Spinal cord (tissue), 4 donors: ENCODE data around the gene SRF. TPM values are rescaled to one million over a fixed set of nuclear protein-coding genes. Genes with fewer than 3 reads are reported as not detected.

Experiments used
- polyA plus RNA-seq, 2 donors: library from polyadenylated mRNA; unstranded; fragments of 120-200 nt; gene quantifications; one replicate each; pipeline ENCODE4 v1.2.1, GENCODE V29; 2013; ENCODE audit not compliant: insufficient read length in 2 of 2
- total RNA-seq, 2 donors: library from RNA; depleted of rRNA in 1 of 2; stranded (reverse); fragments of 120-200 nt in 1 of 2; fragments of >200 nt in 1 of 2; gene quantifications; one replicate each; pipeline versions ENCODE4 v1.2.3 to v1.2.4, GENCODE V29; 2013 to 2014

Gene SRF
- total and polyA plus RNA-seq, 4 donors: 6.8 to 21.7 (median 18.9) TPM

Other genes starting within 250 kb of the SRF start
- gene CNPY3, start 241.8 kb upstream of the SRF start, total RNA-seq: 10 to 100 TPM; 20.5 to 35.3 TPM
- gene CNPY3, start 241.8 kb upstream of the SRF start, polyA plus RNA-seq: 10 to 100 TPM; 51.0 to 60.3 TPM
- gene GNMT, start 210.5 kb upstream of the SRF start, total RNA-seq: under 1 TPM; 0.20 to 0.99 TPM
- gene GNMT, start 210.5 kb upstream of the SRF start, polyA plus RNA-seq: 1 to 10 TPM; 2.6 to 5.1 TPM
- gene PEX6, start 192.1 kb upstream of the SRF start, total RNA-seq: 10 to 100 TPM; 17.7 to 21.1 TPM
- gene PEX6, start 192.1 kb upstream of the SRF start, polyA plus RNA-seq: 10 to 100 TPM; 26.7 to 29.5 TPM
- 10 to 100 TPM; 42.9 to 56.6 TPM for gene PPP2R5D, start 186.7 kb upstream of the SRF start, total RNA-seq
- gene PPP2R5D, start 186.7 kb upstream of the SRF start, polyA plus RNA-seq: 10 to 100 TPM; 80.3 to 86.8 TPM
- gene MEA1, start 157.3 kb upstream of the SRF start, total RNA-seq: 100 to 1,000 TPM in 1 of 2 donors, 10 to 100 TPM in 1; 31.5 to 106 TPM
- 100 to 1,000 TPM; 105 to 109 TPM for gene MEA1, start 157.3 kb upstream of the SRF start, polyA plus RNA-seq
- 100 to 1,000 TPM; 106 to 121 TPM for gene KLHDC3, start 157.0 kb upstream of the SRF start, total RNA-seq
- 100 to 1,000 TPM; 133 to 136 TPM for gene KLHDC3, start 157.0 kb upstream of the SRF start, polyA plus RNA-seq
- 10 to 100 TPM; 51.8 to 71.2 TPM for gene RRP36, start 149.6 kb upstream of the SRF start, total RNA-seq
- gene RRP36, start 149.6 kb upstream of the SRF start, polyA plus RNA-seq: 10 to 100 TPM; 71.7 to 74.4 TPM
- gene CUL7, start 117.4 kb upstream of the SRF start, total RNA-seq: 10 to 100 TPM; 15.2 to 36.1 TPM
- 10 to 100 TPM; 21.1 to 24.4 TPM for gene CUL7, start 117.4 kb upstream of the SRF start, polyA plus RNA-seq
- gene MRPL2, start 111.8 kb upstream of the SRF start, total RNA-seq: 10 to 100 TPM; 11.8 to 29.7 TPM
- 10 to 100 TPM; 50.3 to 57.1 TPM for gene MRPL2, start 111.8 kb upstream of the SRF start, polyA plus RNA-seq
- gene KLC4, start 111.6 kb upstream of the SRF start, total RNA-seq: 10 to 100 TPM; 23.4 to 49.9 TPM
- gene KLC4, start 111.6 kb upstream of the SRF start, polyA plus RNA-seq: 10 to 100 TPM; 42.8 to 77.4 TPM
- gene PTK7, start 95.0 kb upstream of the SRF start, total RNA-seq: 100 to 1,000 TPM in 1 of 2 donors, 10 to 100 TPM in 1; 43.7 to 126 TPM
- 10 to 100 TPM; 61.9 to 89.6 TPM for gene PTK7, start 95.0 kb upstream of the SRF start, polyA plus RNA-seq
- gene CUL9, start 10.9 kb downstream of the SRF start, total RNA-seq: 10 to 100 TPM; 20.8 to 43.2 TPM
- 10 to 100 TPM; 42.2 to 68.5 TPM for gene CUL9, start 10.9 kb downstream of the SRF start, polyA plus RNA-seq
- 10 to 100 TPM; 18.1 to 70.6 TPM for gene DNPH1, start 58.2 kb downstream of the SRF start, total RNA-seq
- gene DNPH1, start 58.2 kb downstream of the SRF start, polyA plus RNA-seq: 10 to 100 TPM; 63.9 to 70.1 TPM
- gene TTBK1, start 72.2 kb downstream of the SRF start, total RNA-seq: 10 to 100 TPM in 1 of 2 donors, 1 to 10 TPM in 1; 6.1 to 12.3 TPM
- gene TTBK1, start 72.2 kb downstream of the SRF start, polyA plus RNA-seq: 10 to 100 TPM; 26.3 to 29.9 TPM
- under 1 TPM; 0.20 to 0.28 TPM for gene SLC22A7, start 127.0 kb downstream of the SRF start, total RNA-seq
- 1 to 10 TPM in 1 of 2 donors, under 1 TPM in 1; 0.71 to 2.2 TPM for gene SLC22A7, start 127.0 kb downstream of the SRF start, polyA plus RNA-seq
- 1 to 10 TPM; 5.7 to 8.4 TPM for gene CRIP3, start 137.6 kb downstream of the SRF start, total RNA-seq
- 10 to 100 TPM; 18.6 to 39.9 TPM for gene CRIP3, start 137.6 kb downstream of the SRF start, polyA plus RNA-seq
- 10 to 100 TPM; 17.7 to 22.5 TPM for gene ZNF318, start 198.4 kb downstream of the SRF start, total RNA-seq
- 10 to 100 TPM; 24.6 to 29.2 TPM for gene ZNF318, start 198.4 kb downstream of the SRF start, polyA plus RNA-seq